HepG2 (cell line): ENCODE data around the gene RAB3D. TPM values are rescaled to one million over a fixed set of nuclear protein-coding genes. Genes with fewer than 3 reads are reported as not detected.

Source experiments
- ATAC-seq: fragments of 200-7000 bp; cut with Tn5 transposase; 3 replicates; pipeline ENCODE4 v1.9.1; 2020; ENCODE audit warnings: mild to moderate bottlenecking, moderate library complexity
- BruUV-seq: library from RNA; stranded (reverse); fragments of 400-500 nt; replicated peaks from 2 replicates; lab custom pipeline; 2021; lab: Mats Ljungman, UMichigan
- CTCF ChIA-PET: fragments of 300-600 bp; formaldehyde crosslinking; extraction: SDS; loops from one replicate; lab custom pipeline; 2021; ENCODE audit warnings: low total read pairs, inconsistent platforms, low intra/inter-chr PET ratio; lab: Yijun Ruan, JAX
- POLR2A ChIA-PET: fragments of 350-600 bp; sonication (Branson Sonifier 250); formaldehyde crosslinking; loops from one replicate; lab custom pipeline; 2020; ENCODE audit warnings: antibody characterized with exemption, inconsistent platforms; lab: Yijun Ruan, JAX
- DNase-seq: peaks from one replicate; pipeline ENCODE4 v3.0.0-alpha.2; 2015; ENCODE audit warnings: low spot score
- FAIRE-seq: peaks from 3 replicates; lab custom pipeline; 2011; peaks lifted over from hg19 to GRCh38; lab: Jason Lieb, UNC
- H2AFZ ChIP-seq: one replicate; pipeline ENCODE4 v1.6.1; 2011; ENCODE audit warnings: low read length, inconsistent platforms
- H3K27ac ChIP-seq: fragments of 300-600 bp; 3 replicates; pipeline ENCODE4 v1.8.0; 2011; ENCODE audit warnings: mixed run types, mild to moderate bottlenecking, mixed read lengths, low read length, inconsistent platforms; ENCODE audit not compliant: insufficient read depth; ENCODE audit errors: extremely low read length
- H3K27me3 ChIP-seq, 2 experiments: fragments of 200-600 bp in 1 of 2; 2 replicates in 1 of 2; 3 replicates in 1 of 2; pipeline versions ENCODE4 v1.6.0 to v1.8.0; 2011; ENCODE audit warnings: low read length in 2 of 2, mild to moderate bottlenecking in 2 of 2, moderate library complexity in 2 of 2, inconsistent platforms in 1 of 2; ENCODE audit not compliant: insufficient read depth in 2 of 2, control insufficient read depth in 1 of 2
- H3K36me3 ChIP-seq, 2 experiments: fragments of 200-600 bp in 1 of 2; replicated peaks in 1 of 2; 2 replicates in 1 of 2; 3 replicates in 1 of 2; pipeline versions ENCODE4 v1.5.1 to v1.8.0; 2011; ENCODE audit warnings: low read length in 2 of 2, inconsistent platforms in 1 of 2; ENCODE audit not compliant: insufficient read depth in 2 of 2, control insufficient read depth in 1 of 2
- H3K4me1 ChIP-seq: 2 replicates; pipeline ENCODE4 v1.5.1; 2012; ENCODE audit warnings: low read length, inconsistent platforms; ENCODE audit not compliant: insufficient read depth
- H3K4me2 ChIP-seq: 2 replicates; pipeline ENCODE4 v1.6.0; 2011; ENCODE audit warnings: low read depth, low read length, inconsistent platforms
- H3K4me3 ChIP-seq, 3 experiments: fragments of 200-600 bp in 1 of 3; sonication (generic), shearing (Covaris generic) in 1 of 3; replicated peaks in 1 of 3; 2 replicates each; pipeline ENCODE4 v1.5.1; 2011 to 2016; ENCODE audit warnings: low read length in 3 of 3, inconsistent platforms in 2 of 3, low read depth in 2 of 3, mild to moderate bottlenecking in 2 of 3, control low read depth in 1 of 3, mixed read lengths in 1 of 3; ENCODE audit not compliant: insufficient read depth in 1 of 3
- H3K79me2 ChIP-seq: one replicate; pipeline ENCODE4 v1.6.1; 2011; ENCODE audit warnings: low read length, inconsistent platforms; ENCODE audit not compliant: insufficient read depth
- H3K9ac ChIP-seq: 2 replicates; pipeline ENCODE4 v1.6.0; 2011; ENCODE audit warnings: mild to moderate bottlenecking, low read depth, low read length, inconsistent platforms; ENCODE audit not compliant: insufficient read depth
- H3K9me3 ChIP-seq: 2 replicates; pipeline ENCODE4 v1.5.1; 2012; ENCODE audit warnings: mild to moderate bottlenecking, low read length
- H4K20me1 ChIP-seq: 2 replicates; pipeline ENCODE4 v1.6.0; 2011; ENCODE audit warnings: inconsistent platforms, mild to moderate bottlenecking, low read length, moderate library complexity; ENCODE audit not compliant: insufficient read depth
- BCLAF1 ChIP-seq: fragments of 450-650 bp; IDR thresholded peaks from 2 replicates; pipeline ENCODE4 v1.6.1; 2017; ENCODE audit warnings: mild to moderate bottlenecking
- CHD4 ChIP-seq: fragments of 200-600 bp; sonication (generic); IDR thresholded peaks from 2 replicates; pipeline ENCODE4 v1.7.0; 2017; ENCODE audit warnings: mild to moderate bottlenecking, low read length, borderline replicate concordance
- DMTF1 ChIP-seq: sonication (generic); formaldehyde crosslinking; IDR thresholded peaks from 2 replicates; pipeline ENCODE4 v1.4.0; 2020; ENCODE audit warnings: mild to moderate bottlenecking, missing genetic modification reagents
- GATAD1 ChIP-seq: IDR thresholded peaks from 2 replicates; pipeline ENCODE4 v1.6.1; 2016; ENCODE audit warnings: missing genetic modification reagents, missing compliant biosample characterization
- HNF4G ChIP-seq, 2 experiments: sonication (generic) in 1 of 2; formaldehyde crosslinking in 1 of 2; IDR thresholded peaks; 2 replicates each; pipeline versions ENCODE4 v1.4.0 to v1.6.1; 2011 to 2020; ENCODE audit warnings: borderline replicate concordance in 2 of 2, low read depth in 2 of 2, mild to moderate bottlenecking in 2 of 2, low read length in 1 of 2, missing genetic modification reagents in 1 of 2, moderate library complexity in 1 of 2
- MAZ ChIP-seq, 2 experiments: sonication (generic) in 1 of 2; formaldehyde crosslinking in 1 of 2; IDR thresholded peaks; 2 replicates each; pipeline versions ENCODE4 v1.5.0 to v1.6.1; 2012 to 2020; ENCODE audit warnings: low read depth in 2 of 2, mild to moderate bottlenecking in 2 of 2, borderline replicate concordance in 1 of 2, improper control_type of control experiment in 1 of 2, low read length in 1 of 2, missing genetic modification reagents in 1 of 2, moderate library complexity in 1 of 2
- POGK ChIP-seq: sonication (generic); formaldehyde crosslinking; conservative IDR thresholded peaks from 2 replicates; pipeline ENCODE4 v1.8.0; 2022; ENCODE audit warnings: mild to moderate bottlenecking, moderate library complexity, missing genetic modification reagents
- RAD51 ChIP-seq: fragments of 450-650 bp; IDR thresholded peaks from 2 replicates; pipeline ENCODE4 v1.6.1; 2016; ENCODE audit warnings: borderline replicate concordance
- SALL1 ChIP-seq: sonication (generic); formaldehyde crosslinking; IDR thresholded peaks from 2 replicates; pipeline ENCODE4 v1.8.0; 2022; ENCODE audit warnings: mild to moderate bottlenecking, missing genetic modification reagents
- TERF1 ChIP-seq: sonication (generic); formaldehyde crosslinking; IDR thresholded peaks from 2 replicates; pipeline ENCODE4 v1.8.0; 2022; ENCODE audit warnings: mild to moderate bottlenecking, missing genetic modification reagents, moderate library complexity
- ZNF724P ChIP-seq: sonication (generic); formaldehyde crosslinking; IDR thresholded peaks from 2 replicates; pipeline ENCODE4 v1.8.0; 2022; ENCODE audit warnings: missing genetic modification reagents, borderline replicate concordance
- WGBS: methylation state at CpG from one replicate; pipeline ENCODE4 v1.1.6; 2017; ENCODE audit warnings: low lambda C conversion rate; 5-methylcytosine and 5-hydroxymethylcytosine counted together
- in situ Hi-C: cut with HindIII; loops from 2 replicates; pipeline ENCODE4 v1.10.0; 2017; ENCODE audit warnings: low pct_unique_long_range_greater_than_20kb; ENCODE audit not compliant: extremely low pct_ligation_motif_present
- intact Hi-C: fragments of 100-400 bp; cut with micrococcal nuclease; formaldehyde crosslinking; loops from one replicate; pipeline ENCODE4 v1.10.0; 2022; ENCODE audit not compliant: unreplicated experiment
- polyA plus RNA-seq, 8 experiments: library from polyadenylated mRNA; depleted of rRNA in 3 of 8; stranded (reverse) in 7 of 8; unstranded in 1 of 8; fragments of >200 nt; fragmentation: Illumina TruSeq in 4 of 8; extraction: Trizol in 4 of 8; gene quantifications; 2 replicates each; pipeline versions ENCODE4 v1.2.1 to v1.2.3, GENCODE V29; 2011 to 2016; ENCODE audit warnings: low read depth in 4 of 8, missing spikeins in 1 of 8, mixed read lengths in 1 of 8; ENCODE audit not compliant: insufficient read depth in 1 of 8
- total RNA-seq, 5 experiments: library from RNA; depleted of rRNA; stranded (reverse); fragments of >200 nt; fragmentation: Illumina TruSeq; extraction: Trizol; gene quantifications; 2 replicates each; pipeline ENCODE4 v1.2.3, GENCODE V29; 2016; ENCODE audit warnings: low read depth in 1 of 5

Gene RAB3D
- total and polyA plus RNA-seq, 2 of the 13 experiments (the other 11 are each of a cell fraction or from before 2014, with no cell fraction given): 2.0 to 16.1 TPM

- TF ChIP-seq ZNF724P (CRISPR knock-in tag): no peak
- peak; percentile 77 for TF ChIP-seq RAD51
- no peak for TF ChIP-seq CHD4
- no peak for TF ChIP-seq MAZ (IDR thresholded peaks at IDR 0.05; ENCODE audit: borderline replicate concordance, low read depth, low read length)
- no peak for TF ChIP-seq MAZ (CRISPR knock-in tag; IDR thresholded peaks at IDR 0.05; ENCODE audit: low read depth)
- TF ChIP-seq GATAD1: peak; percentile 29; the same call in 1 of the 2 replicates
Measured at GRCh38 chr19:11377237-11377636, 37.8 kb upstream of the RAB3D start (continued).

GRCh38 chr19:11375143-11375948 is 35.9 kb upstream of the RAB3D start:
- Histone ChIP-seq H4K20me1 (no peaks in the 10 kb centered on the region), H3K79me2 (peaks cover 12% of the 10 kb centered on the region), H3K9me3 (no peaks in the 10 kb centered on the region), H3K36me3 (0 out of 5 replicates have a peak, but pooled peaks cover 1 to 4% of the 10 kb centered on the region in 2 experiments), H3K9ac (peak overlapping the region; percentile 77), H3K27me3 (no peaks in the 10 kb centered on the region; a peak in 1 of 5 replicates), H3K4me1 (peaks cover 39% of the 10 kb centered on the region), H3K4me2 (peak overlapping the region; percentile 94), H3K27ac (peak overlapping the region; percentile 68), H3K4me3 (peak overlapping the region; percentile 65 to 80 (median 69)), H2AFZ (no peak overlapping the region)
- in situ Hi-C loops (no loop called here), intact Hi-C loops (no loop called here)
- ATAC-seq (peak; percentile 50), FAIRE-seq (no peak), DNase-seq (peak; percentile 31)
- ChIA-PET CTCF (no interaction called here), POLR2A (interaction anchor here (0.6 to 3.3 kb wide), 50 partner anchors 9 to 539 kb away, joined by 3 to 68 read pairs (median 4); partner anchors contain the start of genes CCDC159, ECSIT, ELOF1 and EPOR)
- BruUV-seq: TSS peak; percentile 86
- 5% methylated on average over 18 of the region's 27 CpGs for WGBS
- TF ChIP-seq SALL1 (CRISPR knock-in tag) (peak; percentile 53), DMTF1 (CRISPR knock-in tag) (peak; percentile 65; the same call in 1 of the 2 replicates), HNF4G (IDR thresholded peaks at IDR 0.05; ENCODE audit: borderline replicate concordance, low read depth, low read length) (no peak), HNF4G (CRISPR knock-in tag; IDR thresholded peaks at IDR 0.05; ENCODE audit: borderline replicate concordance, low read depth) (0 out of 2 replicates have a peak, but pooled peaks have one; percentile 62), BCLAF1 (no peak), TERF1 (CRISPR knock-in tag) (no peak), POGK (CRISPR knock-in tag) (no peak; the same call in 1 of the 2 replicates)
